HL-60 (cell line): ENCODE results near the gene POLG2.

Source experiments
- DNase-seq, 2 experiments: peaks; one replicate each; pipeline ENCODE4 v3.0.0-alpha.2; 2010 to 2020; ENCODE audit warnings: low read depth in 1 of 2, low spot score in 1 of 2
- H3K27ac ChIP-seq: fragments of 250-450 bp; sonication (Bioruptor Pico); replicated peaks from 2 replicates; pipeline ENCODE4 v1.5.1; 2020; ENCODE audit warnings: mild to moderate bottlenecking, moderate library complexity
- H3K27me3 ChIP-seq: fragments of 250-450 bp; sonication (Bioruptor Pico); 2 replicates; pipeline ENCODE4 v1.5.1; 2021; ENCODE audit warnings: mild to moderate bottlenecking, moderate library complexity; ENCODE audit not compliant: insufficient read depth, poor library complexity, severe bottlenecking
- H3K4me3 ChIP-seq: replicated peaks from 2 replicates; pipeline ENCODE4 v1.5.1; 2011; ENCODE audit warnings: mild to moderate bottlenecking, control low read depth, low read length; ENCODE audit not compliant: insufficient read depth
- CTCF ChIP-seq: IDR thresholded peaks from one replicate; pipeline ENCODE4 v1.5.1; 2011; ENCODE audit warnings: low read length, control low read depth, inconsistent platforms; ENCODE audit not compliant: insufficient read depth
- GABPA ChIP-seq: IDR thresholded peaks from 2 replicates; pipeline ENCODE4 v1.6.1; 2012; ENCODE audit warnings: low read depth
- POLR2AphosphoS5 ChIP-seq: IDR thresholded peaks from 2 replicates; pipeline ENCODE4 v1.6.1; 2012; ENCODE audit warnings: low read depth
- REST ChIP-seq: IDR thresholded peaks from 2 replicates; pipeline ENCODE4 v1.6.1; 2012; ENCODE audit warnings: low read depth; ENCODE audit not compliant: insufficient replicate concordance
- SPI1 ChIP-seq: IDR thresholded peaks from 2 replicates; pipeline ENCODE4 v1.6.1; 2012; ENCODE audit warnings: low read depth, mild to moderate bottlenecking, borderline replicate concordance

Gene POLG2

GRCh38 chr17:64535357-64535756 lies 38.5 kb upstream of the POLG2 start:
- DNase-seq = no peak
- H3K4me3 ChIP-seq = no peak overlapping the region

GRCh38 chr17:64534187-64534586 lies 37.3 kb upstream of the POLG2 start:
- TF ChIP-seq POLR2AphosphoS5 = no peak
- peak; percentile 6 for TF ChIP-seq CTCF
- TF ChIP-seq REST = no peak
- Histone ChIP-seq H3K4me3 (no peak overlapping the region), H3K27me3 (no peaks in the 10 kb centered on the region), H3K27ac (no peak overlapping the region)
- peak in 1 of 2 experiments; percentile 14 for DNase-seq

More at GRCh38 chr17:64535357-64535756, 38.5 kb upstream of the POLG2 start:
- H3K27me3 ChIP-seq = no peaks in the 10 kb centered on the region
- no peak overlapping the region for H3K27ac ChIP-seq
- TF ChIP-seq POLR2AphosphoS5 (no peak), SPI1 (no peak), REST (no peak), CTCF (no peak), GABPA (no peak)

GRCh38 chr17:64533784-64534183 lies 36.9 kb upstream of the POLG2 start:
- H3K4me3 ChIP-seq = no peak overlapping the region
- no peak overlapping the region for H3K27ac ChIP-seq
- DNase-seq = no peak
- H3K27me3 ChIP-seq = no peaks in the 10 kb centered on the region
- no peak for TF ChIP-seq GABPA
- TF ChIP-seq SPI1 = no peak
- no peak for TF ChIP-seq POLR2AphosphoS5
- no peak for TF ChIP-seq CTCF
- TF ChIP-seq REST = no peak
